ENCODE measurements around the gene PDCD4.
"Not testable (repeated sequence)": the region's sequence is repeated elsewhere in the genome, so short reads cannot be mapped to it uniquely, and the experiment has no call there.

Gene PDCD4

GRCh38 chr10:110861930-110862649 lies 9.6 kb upstream of the PDCD4 start:
- DNase-seq = no peak

GRCh38 chr10:110862961-110863360 lies 8.8 kb upstream of the PDCD4 start:
- no peak for DNase-seq

GRCh38 chr10:110863361-110863760 lies 8.4 kb upstream of the PDCD4 start:
- DNase-seq = no peak

- DNase-seq = no peak
Measured at GRCh38 chr10:110863956-110864355, 7.8 kb upstream of the PDCD4 start.

GRCh38 chr10:110864662-110865140 lies 7.0 kb upstream of the PDCD4 start:
- DNase-seq = no peak

- peak; percentile 77 for DNase-seq
Measured at GRCh38 chr10:110865186-110865808, 6.4 kb upstream of the PDCD4 start.

GRCh38 chr10:110865809-110866482 lies 5.8 kb upstream of the PDCD4 start:
- no peak for DNase-seq

GRCh38 chr10:110867011-110867806 lies 4.5 kb upstream of the PDCD4 start:
- not testable (repeated sequence) for DNase-seq

- no peak for DNase-seq
Measured at GRCh38 chr10:110867807-110868465, 3.8 kb upstream of the PDCD4 start.

- no peak for DNase-seq
Measured at GRCh38 chr10:110868981-110869380, 2.7 kb upstream of the PDCD4 start.

- DNase-seq = no peak
Measured at GRCh38 chr10:110870823-110871297, 868 bp upstream of the PDCD4 start.

- DNase-seq = peak; percentile 95
Measured at GRCh38 chr10:110872145-110872983, 636 bp downstream of the PDCD4 start.

- DNase-seq = peak; percentile 74
Measured at GRCh38 chr10:110872984-110873923, 1.5 kb downstream of the PDCD4 start.

- no peak for DNase-seq
Measured at GRCh38 chr10:110873951-110874350, 2.2 kb downstream of the PDCD4 start.

- DNase-seq = no peak
Measured at GRCh38 chr10:110876000-110876399, 4.3 kb downstream of the PDCD4 start.

- DNase-seq = no peak
Measured at GRCh38 chr10:110876788-110877187, 5.1 kb downstream of the PDCD4 start.

GRCh38 chr10:110880012-110880411 lies 8.3 kb downstream of the PDCD4 start:
- DNase-seq = no peak

- DNase-seq = no peak
Measured at GRCh38 chr10:110881247-110881646, 9.5 kb downstream of the PDCD4 start.

GRCh38 chr10:110881905-110882304 lies 10.2 kb downstream of the PDCD4 start:
- DNase-seq = no peak

- DNase-seq = no peak
Measured at GRCh38 chr10:110883924-110884323, 12.2 kb downstream of the PDCD4 start.
